Activated CD8-positive, alpha-beta memory T cell treated with anti-CD3 and anti-CD28 coated beads, Interleukin-2, amount 50 U/mL, for 1 hour (primary cell): ENCODE measurements around the gene HJV.

Experiments used
- DNase-seq: peaks from one replicate; pipeline ENCODE4 v3.0.0-alpha.2; 2020; ENCODE audit errors: extremely low read depth

Gene HJV

GRCh38 chr1:145977016-145977415 lies 44.5 kb downstream of the HJV start:
- no peak for DNase-seq

- no peak for DNase-seq
These were observed 46.3 kb downstream of the HJV start for GRCh38 chr1:145975216-145975615.

DNA sequence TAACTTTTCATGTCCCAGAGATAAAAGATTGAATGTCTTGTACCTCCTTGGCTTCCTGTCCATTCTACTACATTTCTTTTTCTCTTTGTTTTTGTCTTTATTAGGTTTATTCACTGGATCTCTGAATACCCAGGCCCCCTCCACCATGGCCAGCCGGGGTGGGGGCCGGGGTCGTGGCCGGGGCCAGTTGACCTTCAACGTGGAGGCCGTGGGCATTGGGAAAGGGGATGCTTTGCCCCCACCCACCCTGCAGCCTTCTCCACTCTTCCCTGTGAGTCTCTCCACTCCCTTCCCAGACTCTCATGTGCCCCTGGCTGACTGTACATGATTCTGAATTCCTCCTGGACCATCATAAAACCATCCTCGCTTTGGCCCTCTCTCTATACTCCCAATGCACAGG lies 46.8 kb downstream of the HJV start:
- no peak for DNase-seq

GRCh38 chr1:145972580-145972979 lies 49.0 kb downstream of the HJV start:
- DNase-seq: no peak
